Ectodermal cell (in vitro differentiated cells): Measurements from ENCODE around the gene TBXAS1.
"Not testable (repeated sequence)": the region's sequence is repeated elsewhere in the genome, so short reads cannot be mapped to it uniquely, and the experiment has no call there.

Source experiments
- H3K27ac ChIP-seq: 2 replicates; pipeline ENCODE4 v1.7.0; 2013; ENCODE audit warnings: mild to moderate bottlenecking, low read depth, low read length; ENCODE audit not compliant: insufficient read depth, poor library complexity, severe bottlenecking
- H3K27me3 ChIP-seq: 2 replicates; pipeline ENCODE4 v1.7.0; 2013; ENCODE audit warnings: mild to moderate bottlenecking, low read length; ENCODE audit not compliant: insufficient read depth, control insufficient read depth, poor library complexity, severe bottlenecking
- H3K36me3 ChIP-seq: one replicate; pipeline ENCODE4 v1.7.0; 2013; ENCODE audit warnings: low read length; ENCODE audit not compliant: control insufficient read depth, insufficient read depth
- H3K4me1 ChIP-seq: one replicate; pipeline ENCODE4 v1.7.0; 2013; ENCODE audit warnings: low read length; ENCODE audit not compliant: control insufficient read depth, insufficient read depth
- H3K4me3 ChIP-seq: 2 replicates; pipeline ENCODE4 v1.7.0; 2013; ENCODE audit warnings: low read depth, low read length, control low read depth; ENCODE audit not compliant: insufficient read depth
- H3K9me3 ChIP-seq: 2 replicates; pipeline ENCODE4 v1.7.0; 2013; ENCODE audit warnings: mild to moderate bottlenecking, low read length, moderate library complexity; ENCODE audit not compliant: control insufficient read depth
- WGBS, 2 experiments: methylation state at CpG; one replicate each; pipeline ENCODE4 v1.1.7; 2013; ENCODE audit warnings: missing lambda C conversion rate in 2 of 2; 5-methylcytosine and 5-hydroxymethylcytosine counted together

TBXAS1 gene

DNA sequence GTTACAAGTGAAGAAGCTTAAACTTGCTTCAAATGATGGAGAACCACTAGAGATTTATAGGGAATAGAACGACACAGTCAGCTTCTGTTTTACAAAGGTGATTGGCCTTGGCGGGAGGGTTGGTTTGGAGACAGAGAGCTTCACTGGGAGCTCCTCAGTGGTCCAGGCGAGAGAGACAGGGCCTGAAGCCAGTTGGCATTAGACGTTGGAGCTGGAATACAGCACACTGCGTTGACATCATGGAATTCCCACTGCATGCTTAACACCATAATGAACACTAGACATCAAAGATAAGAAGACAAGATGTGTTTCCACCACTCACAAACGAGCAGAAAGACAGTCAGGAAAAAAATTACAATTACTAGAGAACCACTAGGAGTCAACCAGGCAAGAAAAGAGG is 67.8 kb downstream of the TBXAS1 start:
- H3K4me3 ChIP-seq, result no peak overlapping the region
- H3K4me1 ChIP-seq, result no peaks in the 10 kb centered on the region
- H3K36me3 ChIP-seq, result no peaks in the 10 kb centered on the region
- no peak overlapping the region for H3K27ac ChIP-seq
- H3K9me3 ChIP-seq, result no peaks in the 10 kb centered on the region
- 90 to 92% methylated on average over 6 of the region's 6 CpGs for WGBS, 2 experiments
- no peaks in the 10 kb centered on the region for H3K27me3 ChIP-seq

GRCh38 chr7:139897422-139898090 is 68.5 kb downstream of the TBXAS1 start:
- no peaks in the 10 kb centered on the region for H3K27me3 ChIP-seq
- no peaks in the 10 kb centered on the region for H3K4me1 ChIP-seq
- 88 to 91% methylated on average over 5 of the region's 5 CpGs for WGBS, 2 experiments
- H3K4me3 ChIP-seq, result no peak overlapping the region
- no peaks in the 10 kb centered on the region for H3K9me3 ChIP-seq
- no peaks in the 10 kb centered on the region for H3K36me3 ChIP-seq
- H3K27ac ChIP-seq, result no peak overlapping the region

DNA sequence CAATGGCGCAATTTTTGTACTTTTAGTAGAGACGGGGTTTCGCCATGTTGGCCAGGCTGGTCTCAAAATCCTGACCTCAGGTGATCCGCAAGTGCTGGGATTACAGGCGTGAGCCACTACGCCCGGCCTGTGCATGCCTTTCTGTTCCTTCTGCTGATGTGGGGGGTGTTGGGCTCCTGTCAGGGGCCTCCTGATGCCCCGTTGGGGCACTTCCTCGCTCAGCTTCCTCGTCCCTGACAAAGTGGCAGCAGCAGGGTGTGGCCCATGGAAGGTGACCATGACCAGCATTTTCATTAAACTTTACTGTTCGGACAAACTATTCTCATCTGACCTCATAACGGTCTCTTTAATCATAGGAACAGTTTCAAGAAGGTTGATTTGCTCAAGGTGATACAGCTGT is 69.4 kb downstream of the TBXAS1 start:
- H3K9me3 ChIP-seq, result no peaks in the 10 kb centered on the region
- H3K27me3 ChIP-seq, result no peaks in the 10 kb centered on the region
- WGBS, 2 experiments, result 90 to 93% methylated on average over 12 of the region's 12 CpGs
- H3K4me1 ChIP-seq, result no peaks in the 10 kb centered on the region
- no peak overlapping the region for H3K27ac ChIP-seq
- H3K36me3 ChIP-seq, result no peaks in the 10 kb centered on the region
- no peak overlapping the region for H3K4me3 ChIP-seq

DNA sequence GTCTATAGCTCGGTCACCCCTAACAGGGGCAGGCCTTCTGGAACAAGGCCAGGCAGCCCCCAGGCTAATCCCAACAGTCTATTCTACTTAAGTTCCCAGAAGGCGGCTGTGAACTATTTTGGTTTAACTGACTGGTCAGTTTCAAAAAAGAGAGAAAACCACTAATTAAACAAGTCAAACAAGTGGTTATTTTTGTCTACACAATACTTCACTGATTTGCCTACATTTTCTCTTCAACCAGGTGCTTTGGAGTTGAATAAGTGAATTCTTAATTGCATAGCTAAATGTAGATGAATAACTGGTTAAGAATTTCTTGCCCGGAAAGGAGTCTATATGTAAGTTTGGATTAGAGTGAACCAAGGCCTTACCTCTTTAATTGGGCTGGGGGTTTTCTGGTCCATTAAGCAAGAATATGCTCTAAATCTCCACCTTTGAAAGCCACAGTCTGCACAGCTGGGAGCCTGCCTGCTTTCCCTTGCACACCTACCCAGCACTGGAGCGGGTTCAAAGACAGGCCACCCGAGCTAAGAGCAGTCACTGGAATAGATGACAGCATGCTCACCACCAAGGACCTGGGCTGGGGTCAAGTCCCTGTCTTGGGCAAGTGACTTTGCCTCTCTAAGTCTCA is 70.4 kb downstream of the TBXAS1 start:
- Histone ChIP-seq H3K4me1 (no peaks in the 10 kb centered on the region), H3K27me3 (no peaks in the 10 kb centered on the region), H3K4me3 (no peak overlapping the region), H3K36me3 (no peaks in the 10 kb centered on the region), H3K27ac (no peak overlapping the region), H3K9me3 (no peaks in the 10 kb centered on the region)
- 92 to 95% methylated on average over 5 of the region's 5 CpGs for WGBS, 2 experiments

DNA sequence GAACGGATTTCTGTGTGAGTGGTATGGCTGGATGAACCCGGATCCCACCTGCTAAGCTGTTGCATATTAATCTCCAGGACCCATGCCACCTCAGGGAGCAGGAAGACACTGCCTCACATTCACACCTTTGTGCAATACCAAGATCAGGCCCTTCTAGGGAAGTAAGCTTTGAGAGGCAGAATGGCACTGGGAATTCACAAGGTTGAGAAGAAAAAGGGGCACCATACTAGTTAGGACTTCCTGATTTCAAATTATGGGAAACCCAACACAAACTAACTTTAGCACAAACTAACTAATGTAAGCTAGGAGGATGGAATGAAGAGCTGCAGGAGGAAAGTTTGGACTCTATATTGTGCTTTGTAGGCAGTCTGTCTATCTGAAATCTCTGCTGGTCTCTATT is 71.3 kb downstream of the TBXAS1 start:
- 91% methylated on average over 2 of the region's 2 CpGs; no CpG with 5 or more reads in 1 of the 2 experiments for WGBS, 2 experiments
- no peak overlapping the region for H3K27ac ChIP-seq

GRCh38 chr7:139901056-139901795 is 72.2 kb downstream of the TBXAS1 start:
- no peaks in the 10 kb centered on the region for H3K36me3 ChIP-seq
- no peak overlapping the region for H3K4me3 ChIP-seq
- no peaks in the 10 kb centered on the region for H3K4me1 ChIP-seq
- no peak overlapping the region for H3K27ac ChIP-seq
- H3K9me3 ChIP-seq, result no peaks in the 10 kb centered on the region
- 86 to 95% methylated on average over 3 to 4 of the region's 6 CpGs for WGBS, 2 experiments
- H3K27me3 ChIP-seq, result no peaks in the 10 kb centered on the region

More for the DNA sequence above, 71.3 kb downstream of the TBXAS1 start:
- Histone ChIP-seq H3K27me3 (no peaks in the 10 kb centered on the region), H3K36me3 (no peaks in the 10 kb centered on the region), H3K9me3 (no peaks in the 10 kb centered on the region), H3K4me1 (no peaks in the 10 kb centered on the region), H3K4me3 (no peak overlapping the region)

DNA sequence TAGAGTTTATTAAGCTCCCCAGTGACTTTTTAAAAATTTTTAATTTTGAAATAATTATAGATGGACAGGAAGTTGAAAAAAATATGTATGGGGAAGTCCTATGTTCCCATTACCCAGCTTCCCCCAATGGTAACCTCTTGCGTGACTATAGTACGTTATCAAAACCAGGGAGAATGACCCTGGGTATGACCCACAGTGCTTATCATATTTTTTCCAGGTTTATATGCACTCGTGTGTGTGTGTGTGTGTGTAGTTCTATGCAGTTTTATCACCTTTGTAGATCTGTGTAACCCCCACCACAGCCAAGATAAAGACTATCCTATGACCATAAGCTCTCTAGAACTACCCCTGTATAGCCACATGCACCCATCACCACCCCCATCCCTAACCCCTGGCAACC is 72.8 kb downstream of the TBXAS1 start:
- Histone ChIP-seq H3K9me3 (no peaks in the 10 kb centered on the region), H3K27me3 (no peaks in the 10 kb centered on the region)
- WGBS, 2 experiments, result 84 to 96% methylated on average over 2 of the region's 3 CpGs

DNA sequence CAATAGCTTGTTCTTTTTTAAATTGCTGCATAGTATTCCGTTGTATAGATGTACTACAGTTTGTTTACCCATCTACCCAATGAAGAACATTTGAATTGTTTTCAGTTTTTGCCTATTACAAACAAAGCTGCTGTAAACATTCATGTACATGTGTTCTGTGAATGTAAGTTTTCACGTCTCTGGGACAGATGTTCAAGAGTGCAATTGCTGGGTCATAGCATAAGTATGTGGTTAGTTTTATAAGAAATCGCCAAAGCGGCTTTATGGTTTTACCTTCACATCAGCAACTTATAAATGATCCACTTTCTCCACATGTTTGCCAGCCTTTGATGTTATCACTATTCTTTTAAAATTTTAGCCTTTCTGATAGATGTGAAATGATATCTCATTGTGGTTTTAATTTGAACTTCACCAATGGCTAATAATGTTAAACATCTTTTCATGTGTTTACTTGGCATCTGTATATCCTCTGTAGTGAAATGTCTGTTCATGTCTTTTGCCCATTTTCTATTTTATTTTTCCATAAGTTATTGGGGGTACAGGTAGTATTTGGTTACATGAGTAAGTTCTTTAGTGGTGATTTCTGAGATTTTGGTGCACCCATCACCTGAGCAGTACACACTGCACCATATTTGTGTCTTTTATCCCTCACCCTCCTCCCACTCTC is 73.5 kb downstream of the TBXAS1 start:
- H3K9me3 ChIP-seq, result no peaks in the 10 kb centered on the region
- H3K27ac ChIP-seq, result no peak overlapping the region
- 71 to 100% methylated on average over 1 to 3 of the region's 4 CpGs for WGBS, 2 experiments
- H3K36me3 ChIP-seq, result no peaks in the 10 kb centered on the region
- no peaks in the 10 kb centered on the region for H3K4me1 ChIP-seq
- no peak overlapping the region for H3K4me3 ChIP-seq
- H3K27me3 ChIP-seq, result no peaks in the 10 kb centered on the region

More for the DNA sequence above, 72.8 kb downstream of the TBXAS1 start:
- no peaks in the 10 kb centered on the region for H3K36me3 ChIP-seq
- H3K4me1 ChIP-seq, result no peaks in the 10 kb centered on the region
- H3K4me3 ChIP-seq, result no peak overlapping the region
- no peak overlapping the region for H3K27ac ChIP-seq

- WGBS, 2 experiments, result 85 to 94% methylated on average over 2 of the region's 2 CpGs
- H3K27ac ChIP-seq, H3K9me3 ChIP-seq, H3K4me3 ChIP-seq, H3K27me3 ChIP-seq, H3K4me1 ChIP-seq, H3K36me3 ChIP-seq: not testable (repeated sequence)
Observed at GRCh38 chr7:139903103-139903477, 74.0 kb downstream of the TBXAS1 start.

DNA sequence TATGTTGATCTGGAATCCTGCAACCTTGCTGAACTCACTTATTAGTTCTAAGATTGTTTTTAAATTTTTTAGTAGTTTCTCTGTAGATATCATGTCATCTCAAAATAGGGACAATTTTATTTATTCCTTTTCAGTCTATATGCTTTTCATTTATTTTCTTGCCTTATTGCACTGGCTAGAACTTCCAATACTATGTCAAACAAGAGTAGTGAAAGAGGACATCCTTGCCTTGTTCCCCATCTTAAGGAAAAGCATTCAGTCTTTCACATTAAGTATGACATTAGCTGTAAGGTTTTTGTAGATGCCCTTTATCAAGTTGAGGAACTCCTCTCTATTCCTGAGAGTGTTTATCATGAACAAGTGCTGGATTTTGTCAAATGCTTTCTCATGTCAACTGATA is 77.8 kb downstream of the TBXAS1 start:
- no peak overlapping the region for H3K27ac ChIP-seq
- no peaks in the 10 kb centered on the region for H3K36me3 ChIP-seq
- H3K4me3 ChIP-seq, result no peak overlapping the region
- H3K4me1 ChIP-seq, result no peaks in the 10 kb centered on the region
- H3K27me3 ChIP-seq, result no peaks in the 10 kb centered on the region
- no peaks in the 10 kb centered on the region for H3K9me3 ChIP-seq
